T-helper 1 cell treated with Interleukin-12 subunit alpha and Interleukin-12 subunit beta and Interleukin-4 antibody, amounts not matched to agents 30 μg/mL and 1 μg/mL, for 36 hours (primary cell): Measurements from ENCODE around the gene SPO11.

Experiments
- H3K27ac Mint-ChIP-seq: one replicate; pipeline ENCODE4 v1.8.0; 2021; ENCODE audit warnings: mild to moderate bottlenecking, mixed read lengths
- H3K27me3 Mint-ChIP-seq: one replicate; pipeline ENCODE4 v1.8.0; 2021; ENCODE audit warnings: low read depth, mixed read lengths
- H3K36me3 Mint-ChIP-seq: one replicate; pipeline ENCODE4 v1.8.0; 2021; ENCODE audit warnings: low read depth, mixed read lengths
- H3K4me1 Mint-ChIP-seq: one replicate; pipeline ENCODE4 v1.8.0; 2021; ENCODE audit warnings: low read depth, mixed read lengths
- H3K4me3 Mint-ChIP-seq: one replicate; pipeline ENCODE4 v1.8.0; 2021; ENCODE audit warnings: mild to moderate bottlenecking, moderate library complexity, mixed read lengths
- H3K9me3 Mint-ChIP-seq: one replicate; pipeline ENCODE4 v1.8.0; 2021; ENCODE audit warnings: mixed read lengths

Gene SPO11

DNA sequence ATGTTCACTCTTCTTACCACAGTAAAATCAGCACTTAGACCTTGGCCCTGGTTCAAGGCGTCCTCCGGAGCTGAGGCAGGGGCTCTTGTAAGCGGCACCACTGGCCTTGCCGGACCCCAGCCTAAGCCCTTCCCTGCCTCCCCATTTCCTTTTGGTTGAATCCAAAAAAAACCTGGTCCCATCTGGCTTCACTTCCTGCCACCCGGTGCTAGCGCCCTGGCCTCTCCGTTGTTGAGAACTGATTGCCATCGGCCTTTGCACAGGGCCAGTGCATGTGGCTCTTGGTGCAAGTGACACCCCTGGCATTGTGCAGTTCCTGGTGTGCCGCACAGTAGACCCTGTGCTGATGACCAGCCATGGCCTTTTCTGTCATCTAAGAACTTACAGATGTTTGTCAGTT is 42.6 kb downstream of the SPO11 start:
- no peak overlapping the region for H3K27ac Mint-ChIP-seq
- H3K4me1 Mint-ChIP-seq = peaks cover 9% of the 10 kb centered on the region
- no peaks in the 10 kb centered on the region for H3K9me3 Mint-ChIP-seq
- no peaks in the 10 kb centered on the region for H3K27me3 Mint-ChIP-seq
- no peak overlapping the region for H3K4me3 Mint-ChIP-seq
- H3K36me3 Mint-ChIP-seq = peaks cover 53% of the 10 kb centered on the region

DNA sequence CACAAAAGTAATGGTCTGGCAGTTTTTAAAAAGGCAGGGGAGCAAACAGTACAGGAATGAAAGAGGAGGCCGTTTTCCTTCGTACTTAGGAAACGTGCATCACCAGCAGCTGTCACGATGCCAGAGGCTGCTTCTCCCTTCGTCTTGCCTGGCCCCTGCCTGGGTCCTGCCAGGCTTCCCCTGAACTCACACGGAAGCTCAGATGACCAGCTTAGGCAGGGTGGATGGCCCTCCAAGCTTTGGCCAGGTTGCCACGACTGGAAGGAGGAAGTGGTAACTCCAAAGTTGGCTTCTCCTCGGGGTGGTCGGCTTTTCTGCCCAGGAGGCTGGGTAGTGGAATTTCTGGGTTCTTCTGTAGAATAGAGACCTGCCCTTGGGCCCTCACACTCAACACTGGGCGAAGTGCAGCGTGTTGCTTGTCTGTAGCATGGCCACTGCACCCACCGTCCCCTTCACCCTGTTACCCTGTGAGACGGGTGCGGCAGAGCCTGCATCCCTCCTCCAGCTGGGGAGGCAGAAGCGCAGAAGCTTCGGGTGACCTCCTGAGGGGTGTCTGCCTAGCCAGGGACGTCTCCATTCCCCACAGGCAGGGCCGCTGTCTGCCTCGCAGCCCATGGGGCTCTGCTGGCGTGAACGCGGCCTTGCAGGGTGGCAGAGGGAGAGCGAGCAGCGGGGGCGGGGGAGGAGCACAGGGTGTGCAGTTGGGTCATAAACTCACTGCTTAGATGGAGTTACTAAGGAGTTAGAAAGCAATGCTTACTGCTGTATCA is 43.2 kb downstream of the SPO11 start:
- no peaks in the 10 kb centered on the region for H3K27me3 Mint-ChIP-seq
- no peak overlapping the region for H3K27ac Mint-ChIP-seq
- H3K4me1 Mint-ChIP-seq = peaks cover 13% of the 10 kb centered on the region
- no peaks in the 10 kb centered on the region for H3K9me3 Mint-ChIP-seq
- H3K4me3 Mint-ChIP-seq = no peak overlapping the region
- peaks cover 55% of the 10 kb centered on the region for H3K36me3 Mint-ChIP-seq

DNA sequence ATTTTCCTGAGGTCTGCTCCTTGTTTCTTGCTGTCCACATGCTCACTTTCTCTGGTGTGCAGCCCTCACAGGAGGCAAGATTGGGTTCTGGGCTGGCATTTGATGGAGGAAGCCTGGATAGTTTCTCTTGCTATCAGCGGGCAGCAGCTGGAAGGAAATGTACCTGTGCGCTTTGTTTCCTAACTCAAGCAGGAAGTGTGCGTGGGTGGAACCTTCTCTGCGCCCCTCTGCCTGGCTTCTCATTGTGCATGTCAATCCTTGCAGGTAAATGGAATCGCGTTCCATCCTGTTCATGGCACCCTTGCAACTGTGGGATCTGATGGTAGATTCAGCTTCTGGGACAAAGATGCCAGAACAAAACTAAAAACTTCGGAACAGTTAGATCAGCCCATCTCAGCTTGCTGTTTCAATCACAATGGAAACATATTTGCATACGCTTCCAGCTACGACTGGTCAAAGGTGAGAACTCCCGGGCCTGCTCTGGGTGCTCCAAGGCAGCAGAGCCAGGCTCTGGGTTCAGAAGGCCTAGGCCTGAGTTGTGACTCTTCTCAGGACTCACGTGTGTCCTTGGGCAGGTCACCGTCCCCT is 44.8 kb downstream of the SPO11 start:
- peak overlapping the region; percentile 36 for H3K27ac Mint-ChIP-seq
- H3K4me3 Mint-ChIP-seq = no peak overlapping the region
- no peaks in the 10 kb centered on the region for H3K27me3 Mint-ChIP-seq
- H3K4me1 Mint-ChIP-seq = peaks cover 12% of the 10 kb centered on the region
- H3K9me3 Mint-ChIP-seq = no peaks in the 10 kb centered on the region
- H3K36me3 Mint-ChIP-seq = peaks cover 46% of the 10 kb centered on the region

DNA sequence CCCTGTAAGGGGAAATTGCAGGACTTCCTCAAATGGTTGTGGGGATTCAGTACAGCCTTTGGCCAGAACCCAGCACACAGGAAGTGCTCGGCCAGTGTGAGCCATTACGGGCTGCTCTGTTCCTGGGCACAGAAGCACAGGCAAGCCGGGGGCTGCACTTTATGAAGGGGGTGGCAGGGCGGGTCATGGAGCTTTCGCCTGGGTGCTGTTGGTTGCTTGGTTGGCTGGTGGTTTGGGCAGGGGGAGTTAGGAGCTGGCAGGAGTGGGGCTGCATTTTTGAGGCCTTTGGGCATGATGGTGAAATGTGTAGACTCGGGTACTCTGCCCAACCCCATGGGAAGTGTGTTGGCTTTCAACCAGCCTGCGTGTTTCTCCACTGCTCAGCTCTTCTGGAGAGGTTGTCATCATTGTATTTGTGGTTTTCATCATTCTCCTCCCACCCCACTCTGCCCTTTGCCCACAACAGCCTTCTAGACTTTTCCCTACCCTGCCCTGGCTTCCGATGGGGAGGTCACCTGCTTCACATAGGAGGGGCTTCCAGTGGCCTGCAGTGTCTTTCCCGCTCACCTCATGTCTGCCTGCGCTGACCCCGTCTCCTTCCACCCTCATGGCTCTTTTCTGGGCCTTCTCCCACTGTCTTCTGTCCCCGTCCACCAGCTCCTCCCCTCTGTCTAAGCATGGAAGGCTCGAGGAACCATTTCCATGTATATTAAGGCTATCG is 45.5 kb downstream of the SPO11 start:
- no peaks in the 10 kb centered on the region for H3K27me3 Mint-ChIP-seq
- H3K4me3 Mint-ChIP-seq = no peak overlapping the region
- H3K4me1 Mint-ChIP-seq = peaks cover 12% of the 10 kb centered on the region
- no peaks in the 10 kb centered on the region for H3K9me3 Mint-ChIP-seq
- peaks cover 40% of the 10 kb centered on the region for H3K36me3 Mint-ChIP-seq
- no peak overlapping the region for H3K27ac Mint-ChIP-seq

DNA sequence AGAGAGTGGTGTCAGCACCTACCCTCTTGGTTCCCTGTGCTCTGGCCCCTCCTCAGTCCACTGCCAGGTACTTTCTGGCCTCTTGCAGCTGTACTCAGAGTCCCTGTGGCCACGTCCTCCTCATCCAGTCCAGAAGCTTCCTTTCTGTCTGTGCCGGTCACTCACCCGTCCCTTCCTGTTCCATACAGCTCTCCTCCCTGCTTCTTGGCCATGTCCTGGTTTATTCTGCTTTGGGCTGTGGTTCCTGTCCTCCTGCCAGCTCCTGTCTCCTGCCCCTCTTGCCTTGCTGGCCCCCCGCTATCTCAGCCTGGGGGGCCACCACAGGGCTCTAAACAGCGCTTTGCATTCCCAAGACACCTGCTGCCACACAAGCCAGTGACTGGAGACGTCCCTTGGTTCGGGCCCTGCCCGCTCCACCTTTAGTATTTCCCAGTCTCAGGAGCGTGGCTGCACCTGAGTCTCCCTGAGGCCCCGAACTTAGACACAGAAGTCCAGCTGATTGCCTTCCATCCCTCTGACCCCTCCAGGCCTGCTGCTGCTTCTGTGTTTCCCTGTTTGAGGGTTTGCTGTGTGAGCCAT is 46.1 kb downstream of the SPO11 start:
- Mint-ChIP-seq H3K36me3 (peaks cover 33% of the 10 kb centered on the region), H3K4me3 (no peak overlapping the region), H3K4me1 (peaks cover 12% of the 10 kb centered on the region), H3K9me3 (no peaks in the 10 kb centered on the region), H3K27me3 (no peaks in the 10 kb centered on the region), H3K27ac (no peak overlapping the region)

DNA sequence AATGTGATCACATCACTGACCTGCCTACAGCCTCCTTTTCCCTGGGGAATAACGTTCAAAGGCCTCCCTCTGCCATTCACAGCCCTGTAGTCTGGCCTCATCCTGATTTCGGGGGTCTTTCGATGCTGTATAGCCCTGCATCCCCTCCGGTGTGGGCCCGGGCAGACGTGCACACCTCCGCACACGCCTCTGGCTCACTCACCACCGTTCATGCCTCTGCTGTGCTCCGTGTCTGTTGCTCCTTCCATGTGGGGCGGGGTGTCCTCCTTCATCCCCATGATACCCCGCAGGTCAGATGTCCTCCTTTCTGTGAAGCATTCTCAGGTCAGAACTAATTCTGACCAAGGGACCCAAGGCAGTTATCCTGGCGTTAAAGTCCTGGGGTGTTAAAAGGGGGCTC is 47.7 kb downstream of the SPO11 start:
- Mint-ChIP-seq H3K4me3 (no peak overlapping the region), H3K4me1 (peaks cover 20% of the 10 kb centered on the region), H3K36me3 (peaks cover 22% of the 10 kb centered on the region), H3K27ac (peak overlapping the region; percentile 6), H3K9me3 (no peaks in the 10 kb centered on the region), H3K27me3 (no peaks in the 10 kb centered on the region)

DNA sequence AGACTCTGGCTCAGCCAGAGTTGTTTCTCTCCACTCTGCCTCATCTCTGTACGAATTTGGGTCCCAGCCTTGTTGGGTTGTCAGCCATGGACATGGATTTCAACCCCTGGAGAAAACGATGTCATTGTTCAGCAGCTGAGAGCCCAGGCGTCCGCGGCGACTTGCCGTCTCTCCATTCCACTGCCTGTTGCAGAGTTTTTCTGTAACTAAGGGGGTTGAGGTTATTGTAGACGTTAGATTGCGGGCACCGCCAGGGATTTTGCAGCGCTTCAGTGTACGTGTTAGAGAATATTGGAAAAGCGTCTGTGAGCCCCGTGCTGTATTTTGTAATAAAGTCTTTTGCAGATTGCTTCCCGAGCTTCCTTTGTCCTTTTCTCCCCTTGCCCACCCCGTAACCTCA is 48.5 kb downstream of the SPO11 start:
- Mint-ChIP-seq H3K36me3 (peaks cover 22% of the 10 kb centered on the region), H3K4me1 (peaks cover 24% of the 10 kb centered on the region), H3K9me3 (no peaks in the 10 kb centered on the region), H3K27me3 (no peaks in the 10 kb centered on the region), H3K4me3 (no peak overlapping the region), H3K27ac (no peak overlapping the region)

DNA sequence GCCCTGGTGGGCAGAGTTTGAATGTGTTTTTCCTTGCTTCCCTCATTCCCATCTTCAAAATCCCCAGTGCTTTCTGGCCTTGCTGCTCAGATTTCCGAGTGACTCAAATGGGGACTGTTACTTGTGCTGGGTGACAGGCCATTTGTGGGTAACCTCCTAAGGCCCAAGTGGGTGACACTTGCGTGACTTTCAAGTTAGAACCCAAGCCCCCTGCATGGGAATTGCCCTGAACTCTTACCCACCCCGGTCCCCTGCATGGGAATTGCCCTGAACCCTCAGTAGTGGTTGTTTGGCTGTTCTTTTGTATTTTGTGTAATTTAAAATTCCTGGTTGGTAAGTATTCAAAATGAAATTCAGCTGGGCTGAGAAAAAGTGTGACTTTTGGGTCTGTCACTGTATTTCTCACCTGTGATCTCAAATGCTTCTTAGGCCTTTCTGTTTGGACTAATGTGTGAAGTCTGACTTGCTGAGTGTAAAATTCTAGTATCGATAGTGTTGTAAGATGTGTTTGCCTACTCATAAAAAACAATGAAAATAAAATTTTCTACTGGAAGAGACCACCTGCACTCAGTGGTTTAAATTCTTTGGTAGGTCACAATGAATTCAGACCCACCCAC is 49.2 kb downstream of the SPO11 start:
- Mint-ChIP-seq H3K36me3 (peaks cover 17% of the 10 kb centered on the region), H3K27ac (no peak overlapping the region), H3K9me3 (no peaks in the 10 kb centered on the region), H3K4me1 (peaks cover 20% of the 10 kb centered on the region), H3K4me3 (no peak overlapping the region), H3K27me3 (no peaks in the 10 kb centered on the region)

DNA sequence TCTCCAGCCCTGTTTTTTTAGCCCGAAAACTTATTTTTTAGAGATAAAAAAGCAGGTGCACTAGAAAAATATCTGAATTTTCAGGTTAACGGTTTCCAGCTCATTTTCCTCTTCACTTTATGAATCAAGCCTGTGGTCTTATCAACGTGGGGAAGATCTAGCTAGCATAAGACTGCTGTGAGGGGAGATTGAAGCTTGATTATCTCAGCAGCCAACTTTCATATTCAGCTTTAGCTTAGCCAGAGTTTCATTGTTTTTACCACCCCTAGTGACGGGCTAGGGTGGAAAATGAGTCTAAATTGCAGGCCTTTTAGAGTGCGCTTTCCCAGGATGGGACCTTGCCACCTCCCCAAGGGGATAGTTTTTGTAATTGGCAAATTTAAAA is 49.7 kb downstream of the SPO11 start:
- Mint-ChIP-seq H3K27me3 (no peaks in the 10 kb centered on the region), H3K9me3 (no peaks in the 10 kb centered on the region), H3K36me3 (peaks cover 16% of the 10 kb centered on the region), H3K4me3 (no peak overlapping the region), H3K27ac (no peak overlapping the region), H3K4me1 (peaks cover 19% of the 10 kb centered on the region)

DNA sequence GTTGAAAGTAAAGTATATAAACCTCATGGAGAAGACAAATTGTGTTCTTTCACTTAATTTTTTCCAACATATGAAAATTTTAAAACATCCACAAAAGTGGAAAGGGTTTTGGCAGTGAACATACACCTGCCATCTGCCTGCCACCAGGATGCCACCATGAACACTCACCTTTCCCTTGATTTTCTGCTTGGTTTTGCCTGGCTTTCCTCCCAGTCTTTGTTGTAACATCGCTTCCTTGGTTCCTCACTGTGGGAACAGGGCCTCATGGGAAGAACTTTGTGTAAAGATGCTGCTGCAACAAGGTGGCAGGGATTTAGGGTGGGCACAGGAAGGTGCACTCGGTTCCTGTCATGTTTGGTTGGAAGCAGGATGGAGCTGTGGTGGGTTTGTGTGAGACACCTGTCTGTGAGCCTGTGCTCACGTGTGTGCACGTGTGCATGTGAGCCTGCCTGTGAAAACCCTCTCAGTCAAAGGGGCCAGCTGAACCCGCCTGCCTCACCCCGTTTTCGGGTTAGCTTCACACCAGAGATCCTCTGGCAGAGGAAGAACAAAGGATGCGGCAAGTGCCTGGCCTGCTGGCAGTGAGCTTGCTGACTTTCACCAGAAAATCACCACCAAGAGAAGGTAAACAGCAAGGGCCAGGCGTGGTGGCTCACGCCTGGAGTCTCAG is 50.6 kb downstream of the SPO11 start:
- Mint-ChIP-seq H3K9me3 (no peaks in the 10 kb centered on the region), H3K4me3 (no peak overlapping the region), H3K36me3 (peaks cover 17% of the 10 kb centered on the region), H3K27ac (no peak overlapping the region), H3K4me1 (peaks cover 16% of the 10 kb centered on the region), H3K27me3 (no peaks in the 10 kb centered on the region)

DNA sequence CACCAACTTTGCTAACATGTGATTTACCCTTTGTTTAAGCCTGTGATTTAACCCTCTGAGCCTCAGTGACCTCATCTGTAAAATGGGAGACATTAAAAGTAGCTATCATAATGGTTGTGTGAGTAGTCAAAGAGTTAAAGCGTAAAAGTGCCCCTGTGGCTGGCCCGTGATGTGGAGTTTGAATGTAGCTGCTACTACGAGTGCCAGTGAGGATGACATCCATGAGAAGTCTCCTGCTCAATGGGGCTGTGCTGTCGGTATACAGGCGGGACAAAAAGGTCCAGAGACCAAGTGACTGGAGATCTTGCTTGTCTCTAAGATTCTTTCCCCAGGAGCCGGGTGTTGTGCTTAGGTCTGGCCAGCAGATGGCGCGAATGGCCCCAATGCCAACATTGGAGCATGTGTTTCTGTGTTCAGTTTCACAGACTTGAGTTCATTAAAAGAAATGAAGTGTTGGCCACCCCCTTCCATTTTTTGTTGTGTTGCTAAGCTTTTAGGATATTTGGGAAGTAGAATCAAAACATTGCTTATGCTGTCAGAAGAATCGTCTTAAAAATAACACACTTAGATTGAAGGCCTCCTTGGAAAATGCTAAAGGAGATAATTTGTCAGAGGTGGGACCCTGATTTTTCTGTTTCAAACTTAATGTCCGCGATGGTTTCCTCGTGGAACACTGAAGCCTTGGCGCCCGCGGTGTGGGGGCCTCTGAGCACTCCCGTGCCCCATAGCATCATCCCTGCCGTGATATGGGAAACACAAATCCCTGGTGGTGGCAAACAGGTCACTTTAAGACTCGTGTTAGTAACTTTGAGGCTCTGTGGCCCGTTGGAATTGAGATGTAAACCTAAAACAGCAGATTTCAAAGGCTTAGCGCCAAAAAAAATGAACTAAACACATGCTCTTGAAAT is 52.2 kb downstream of the SPO11 start:
- Mint-ChIP-seq H3K4me3 (no peak overlapping the region), H3K36me3 (peaks cover 10% of the 10 kb centered on the region), H3K27ac (no peak overlapping the region), H3K27me3 (no peaks in the 10 kb centered on the region), H3K9me3 (no peaks in the 10 kb centered on the region), H3K4me1 (peaks cover 16% of the 10 kb centered on the region)

DNA sequence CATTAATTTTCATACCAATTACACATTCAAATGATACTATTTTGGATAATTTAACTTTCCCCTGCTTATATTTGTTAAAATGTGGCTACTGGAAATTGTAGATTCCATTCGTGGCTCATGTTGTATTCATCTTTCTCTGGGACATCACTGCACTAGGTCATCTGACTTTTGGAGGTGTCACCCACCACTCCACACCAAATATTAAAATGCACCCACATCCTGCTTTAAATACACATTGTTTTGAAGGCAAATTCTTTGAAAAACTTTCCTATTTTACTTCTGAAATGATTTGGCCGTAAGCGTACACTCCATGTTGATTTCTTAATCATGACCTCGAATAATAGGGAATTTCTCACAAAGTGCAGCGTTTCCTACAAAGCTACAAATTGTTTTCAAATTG is 52.9 kb downstream of the SPO11 start:
- Mint-ChIP-seq H3K36me3 (peaks cover 10% of the 10 kb centered on the region), H3K27ac (no peak overlapping the region), H3K27me3 (no peaks in the 10 kb centered on the region), H3K4me1 (peaks cover 15% of the 10 kb centered on the region), H3K9me3 (no peaks in the 10 kb centered on the region), H3K4me3 (no peak overlapping the region)
